ENCODE results near the gene CHST11. TPM values are rescaled to one million over a fixed set of nuclear protein-coding genes. Genes with fewer than 3 reads are reported as not detected.

Gene CHST11
- total RNA-seq, 4 donors from 2014 or later: 2.1 to 7.3 (median 4.9) TPM

- whole genome bisulfite sequencing, 2 donors: 94 to 97% methylated on average over 3 of the region's 3 CpGs
- no peak overlapping the region for H3K4me3 ChIP-seq (ENCODE audit: low read depth, poor library complexity, severe bottlenecking)
- intact Hi-C loops (cut with DNase I; ENCODE audit: low total_unique reads): no loop called here
- TF ChIP-seq POLR2A (IDR thresholded peaks at IDR 0.05) (no peak), CTCF (IDR thresholded peaks at IDR 0.05) (no peak)
- DNase-seq (ENCODE audit: low spot score in 2 of 2): no peak
Measured at GRCh38 chr12:104534857-104535248, 78.1 kb downstream of the CHST11 start.

GRCh38 chr12:104535369-104535768, 78.6 kb downstream of the CHST11 start:
- 58 to 65% methylated on average over 3 of the region's 3 CpGs for WGBS, 2 donors
- no peak for DNase-seq (ENCODE audit: low spot score in 2 of 2)
- TF ChIP-seq POLR2A (IDR thresholded peaks at IDR 0.05) (no peak), CTCF (IDR thresholded peaks at IDR 0.05) (no peak)
- intact Hi-C loops (cut with DNase I; ENCODE audit: low total_unique reads): no loop called here
- H3K4me3 ChIP-seq (ENCODE audit: low read depth, poor library complexity, severe bottlenecking): no peak overlapping the region

- DNase-seq (ENCODE audit: low spot score in 2 of 2): no peak
- 60 to 77% methylated on average over 2 of the region's 2 CpGs for WGBS, 2 donors
Measured at GRCh38 chr12:104536841-104537240, 80.1 kb downstream of the CHST11 start.

GRCh38 chr12:104538056-104538455, 81.3 kb downstream of the CHST11 start:
- no peak overlapping the region for H3K4me3 ChIP-seq (ENCODE audit: low read depth, poor library complexity, severe bottlenecking)
- intact Hi-C loops (cut with DNase I; ENCODE audit: low total_unique reads): no loop called here

More at GRCh38 chr12:104536841-104537240, 80.1 kb downstream of the CHST11 start:
- intact Hi-C loops (cut with DNase I; ENCODE audit: low total_unique reads): no loop called here
- no peak overlapping the region for H3K4me3 ChIP-seq (ENCODE audit: low read depth, poor library complexity, severe bottlenecking)
- TF ChIP-seq CTCF (IDR thresholded peaks at IDR 0.05): no peak
- TF ChIP-seq POLR2A (IDR thresholded peaks at IDR 0.05): no peak

GRCh38 chr12:104538891-104539462, 82.2 kb downstream of the CHST11 start:
- no peak for DNase-seq (ENCODE audit: low spot score in 2 of 2)
- intact Hi-C loops (cut with DNase I; ENCODE audit: low total_unique reads): no loop called here
- WGBS, 2 donors: 89% methylated on average over 6 of the region's 6 CpGs
- H3K4me3 ChIP-seq (ENCODE audit: low read depth, poor library complexity, severe bottlenecking): no peak overlapping the region
- no peak for TF ChIP-seq POLR2A (IDR thresholded peaks at IDR 0.05)
- no peak for TF ChIP-seq CTCF (IDR thresholded peaks at IDR 0.05)

More at GRCh38 chr12:104538056-104538455, 81.3 kb downstream of the CHST11 start:
- 95 to 98% methylated on average over 4 of the region's 4 CpGs for WGBS, 2 donors
- DNase-seq (ENCODE audit: low spot score in 2 of 2): no peak
- TF ChIP-seq CTCF (IDR thresholded peaks at IDR 0.05) (no peak), POLR2A (IDR thresholded peaks at IDR 0.05) (no peak)

- H3K4me3 ChIP-seq (ENCODE audit: low read depth, poor library complexity, severe bottlenecking): no peak overlapping the region
- intact Hi-C loops (cut with DNase I; ENCODE audit: low total_unique reads): no loop called here
- WGBS, 2 donors: 86 to 92% methylated on average over 5 of the region's 5 CpGs
- no peak for DNase-seq (ENCODE audit: low spot score in 2 of 2)
- TF ChIP-seq CTCF (IDR thresholded peaks at IDR 0.05) (no peak), POLR2A (IDR thresholded peaks at IDR 0.05) (no peak)
Measured at GRCh38 chr12:104544836-104545235, 88.1 kb downstream of the CHST11 start.
